Kidney glomerular epithelial cell (primary cell): ENCODE results near the gene HOXA3.

ENCODE experiments used
- DNase-seq: peaks from one replicate; lab custom pipeline; 2025; lab: John Stamatoyannopoulos, UW

HOXA3 gene

DNA sequence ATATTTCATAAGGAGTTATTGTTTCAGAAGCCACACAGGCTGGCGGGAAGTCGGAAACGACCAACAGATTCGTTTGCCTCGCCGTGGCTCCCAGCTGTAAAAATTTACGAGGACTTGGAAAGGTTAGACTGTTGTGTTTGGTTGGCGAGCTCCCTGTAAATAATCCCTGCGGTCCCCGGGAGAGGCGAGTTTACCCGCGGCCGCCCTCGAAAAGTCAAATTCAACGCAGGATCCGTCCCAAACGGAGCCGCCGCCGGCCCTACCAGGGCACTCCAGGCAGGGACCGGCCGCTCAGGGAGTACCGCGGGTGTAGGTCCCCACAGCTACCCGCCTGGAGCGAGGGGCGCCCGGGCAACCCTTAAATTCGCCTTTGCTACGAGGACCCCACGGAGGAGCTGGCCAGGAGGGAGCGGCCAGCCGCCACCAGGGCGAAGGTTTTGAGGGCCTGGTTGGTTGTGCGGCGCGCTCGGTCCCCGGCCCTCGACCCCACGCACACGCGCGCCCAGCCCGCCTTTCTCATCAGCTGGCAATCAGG lies 13.7 kb upstream of the HOXA3 start:
- DNase-seq, result no peak

- DNase-seq, result no peak
These were observed 13.0 kb upstream of the HOXA3 start, which contains the start of gene HOXA9 for GRCh38 chr7:27165089-27165995. Gene HOXA9, minus strand, starts transcription at chr7:27165537. Its CDS starts 80 bp downstream, at chr7:27165457.

DNA sequence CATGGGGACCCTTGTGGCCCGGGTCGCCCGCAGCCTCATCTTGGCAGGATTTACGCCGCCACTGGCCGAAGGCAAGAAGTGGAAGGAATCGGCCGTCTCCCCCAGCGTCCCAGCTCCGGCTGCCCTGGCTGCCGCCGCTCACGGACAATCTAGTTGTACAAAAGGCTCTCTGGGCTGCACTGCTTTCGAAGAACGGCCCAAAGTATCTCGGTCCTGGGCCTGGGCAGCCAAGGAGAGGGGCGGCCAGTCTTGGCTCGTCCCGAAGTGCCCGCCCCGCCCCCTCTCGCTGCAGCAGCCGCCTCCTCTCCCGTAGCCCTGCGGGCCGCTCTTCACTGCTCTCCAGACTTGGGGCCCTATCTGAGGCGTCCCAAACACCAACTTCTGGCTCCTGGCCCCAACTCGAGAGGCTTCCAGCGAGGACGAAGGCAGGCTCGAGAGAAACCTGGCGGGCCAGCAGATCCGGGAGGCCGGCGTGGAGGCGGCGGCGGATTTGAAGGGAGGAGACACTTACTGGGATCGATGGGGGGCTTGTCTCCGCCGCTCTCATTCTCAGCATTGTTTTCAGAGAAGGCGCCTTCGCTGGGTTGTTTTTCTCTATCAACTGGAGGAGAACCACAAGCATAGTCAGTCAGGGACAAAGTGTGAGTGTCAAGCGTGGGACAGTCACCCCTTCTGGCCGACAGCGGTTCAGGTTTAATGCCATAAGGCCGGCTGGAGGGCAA lies 12.1 kb upstream of the HOXA3 start:
- DNase-seq, result no peak

DNA sequence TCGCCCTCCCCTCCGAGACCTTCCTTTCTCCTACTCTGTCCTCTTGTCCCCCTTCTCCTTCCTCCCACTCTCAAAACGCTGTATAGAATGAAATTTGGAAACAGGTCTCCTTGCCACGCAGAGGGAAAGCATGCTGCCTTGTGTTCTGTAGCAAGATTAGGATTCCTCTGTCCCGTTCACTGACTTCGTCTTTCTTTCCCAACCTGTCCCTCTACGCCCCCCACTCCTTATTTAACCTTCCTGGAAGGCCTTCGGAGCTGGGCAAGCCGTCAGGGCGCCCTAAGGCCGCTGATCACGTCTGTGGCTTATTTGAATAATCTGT lies 11.6 kb upstream of the HOXA3 start:
- DNase-seq, result no peak

DNA sequence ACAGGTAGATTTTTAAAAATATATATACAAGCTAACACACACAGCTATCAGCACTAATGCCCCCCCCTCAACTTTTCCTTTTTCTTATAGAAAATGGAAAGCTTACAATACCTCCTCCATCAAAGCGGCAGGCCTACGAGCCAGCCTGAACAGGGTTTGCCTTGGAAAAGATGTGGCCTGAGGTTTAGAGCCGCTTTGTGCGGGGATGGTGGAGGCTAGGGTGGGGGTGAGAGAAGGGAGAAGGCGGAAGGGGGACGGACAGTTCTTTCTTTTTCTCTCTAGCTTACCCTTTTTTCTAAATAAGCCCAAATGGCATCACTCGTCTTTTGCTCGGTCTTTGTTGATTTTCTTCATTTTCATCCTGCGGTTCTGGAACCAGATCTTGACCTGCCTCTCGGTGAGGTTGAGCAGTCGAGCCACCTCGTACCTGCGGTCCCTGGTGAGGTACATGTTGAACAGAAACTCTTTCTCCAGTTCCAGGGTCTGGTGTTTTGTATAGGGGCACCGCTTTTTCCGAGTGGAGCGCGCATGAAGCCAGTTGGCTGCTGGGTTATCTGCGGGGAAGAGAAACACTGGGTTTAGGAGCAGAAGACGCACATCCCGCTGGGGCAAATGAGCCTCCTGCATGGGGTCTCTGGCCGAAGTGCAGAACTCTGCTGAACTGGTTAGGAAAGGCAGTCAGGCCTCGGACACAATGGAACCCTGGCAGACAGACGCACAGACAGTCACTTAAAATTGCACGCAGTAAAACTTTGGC lies 11.1 kb upstream of the HOXA3 start:
- no peak for DNase-seq

DNA sequence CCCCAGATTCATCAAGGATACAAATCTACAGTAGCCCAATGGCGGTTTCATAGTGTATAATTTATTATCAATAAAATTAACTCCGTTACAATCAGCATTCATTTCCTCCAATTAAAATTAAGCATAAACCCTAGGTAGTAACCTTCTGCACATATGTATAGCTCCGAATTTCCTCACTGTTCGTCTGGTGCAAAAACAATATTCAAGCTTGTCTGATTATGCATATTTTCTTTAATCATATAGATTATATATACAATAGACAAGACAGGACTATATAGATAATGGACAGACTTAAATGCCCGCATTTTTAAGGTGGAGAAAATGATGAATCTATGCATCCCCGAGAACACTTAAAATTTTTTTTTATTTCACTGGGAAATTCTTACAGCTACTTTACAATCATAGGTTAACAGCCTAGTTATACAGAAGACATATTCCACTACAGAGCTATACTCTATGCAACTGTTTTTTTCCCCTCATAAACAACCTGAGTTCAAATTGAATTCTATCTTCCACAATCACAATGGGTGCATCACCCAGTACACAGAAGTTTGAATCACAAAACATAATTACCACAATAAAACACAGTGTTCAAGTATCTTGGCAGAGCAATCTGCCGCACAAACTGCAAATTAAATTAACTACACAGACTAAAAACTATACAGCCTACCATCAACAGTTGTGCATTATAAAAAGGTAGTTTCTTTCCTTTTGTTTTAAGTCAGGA lies 10.3 kb upstream of the HOXA3 start:
- DNase-seq, result no peak

DNA sequence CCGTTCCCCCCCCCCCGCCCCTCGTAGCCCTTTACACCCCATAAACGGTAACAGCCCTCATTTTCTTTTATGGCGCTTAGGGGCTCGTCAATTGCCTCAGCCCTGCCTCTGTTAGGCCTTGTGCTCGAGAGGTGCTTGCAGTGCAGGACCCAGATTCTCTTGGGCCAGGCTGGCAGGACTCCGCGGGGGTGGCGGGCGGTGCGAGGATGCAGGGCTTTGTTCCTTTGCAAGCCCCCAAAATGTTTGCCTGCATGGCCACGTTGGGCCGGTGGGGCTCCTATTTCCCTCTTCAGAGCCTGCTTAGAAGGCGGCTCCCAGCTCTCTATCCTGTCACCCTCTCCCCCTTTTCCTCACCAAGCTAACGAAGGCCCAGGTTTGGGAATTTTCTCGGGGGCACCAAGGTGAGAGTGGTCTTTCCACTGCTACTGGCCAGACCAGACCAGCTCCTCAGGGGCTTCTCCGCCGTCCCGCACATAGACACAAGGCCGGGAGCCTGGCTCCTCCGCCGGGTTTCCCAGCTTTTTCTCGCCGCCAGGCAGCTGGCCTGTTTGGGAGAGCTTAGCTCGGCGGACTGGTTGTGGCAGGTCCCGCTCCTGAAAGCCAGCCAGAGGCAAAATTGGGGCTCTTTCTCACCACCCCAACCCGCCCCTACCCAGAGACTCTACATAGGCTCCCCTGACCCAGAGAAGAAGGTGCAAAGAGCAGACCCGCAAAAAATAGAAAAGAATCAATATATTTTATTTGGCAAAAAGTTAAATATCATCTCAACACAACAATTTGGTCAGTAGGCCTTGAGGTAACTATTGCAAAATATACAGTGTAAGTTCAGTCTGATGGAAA lies 9.6 kb upstream of the HOXA3 start:
- DNase-seq, result no peak

DNA sequence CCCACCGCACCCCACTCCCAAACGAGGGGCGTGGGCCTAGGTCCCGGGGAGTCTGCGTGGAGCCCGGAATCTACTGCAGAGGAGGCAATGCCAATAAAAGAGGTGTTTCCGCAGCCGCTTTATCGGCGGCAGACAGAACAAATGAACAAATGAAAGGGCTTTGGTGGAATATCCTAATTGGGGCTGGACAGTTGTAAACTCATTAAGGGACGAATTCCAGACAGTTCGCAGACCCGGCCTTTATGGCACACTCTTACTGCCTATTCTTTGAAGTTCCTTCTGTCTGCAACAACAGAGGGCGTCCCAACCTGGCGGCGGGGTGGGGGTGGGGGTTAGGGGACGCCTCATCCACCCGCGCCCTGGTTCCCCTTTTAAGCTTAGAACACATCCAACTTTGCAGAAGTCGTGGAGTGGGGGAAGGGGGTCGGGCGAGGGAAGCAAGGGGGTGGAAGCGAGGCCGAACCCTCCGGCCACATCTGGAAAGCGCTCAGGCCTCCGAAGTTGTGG lies 8.9 kb upstream of the HOXA3 start:
- no peak for DNase-seq

- DNase-seq, result no peak
These were observed 8.3 kb upstream of the HOXA3 start for GRCh38 chr7:27160546-27161213.

DNA sequence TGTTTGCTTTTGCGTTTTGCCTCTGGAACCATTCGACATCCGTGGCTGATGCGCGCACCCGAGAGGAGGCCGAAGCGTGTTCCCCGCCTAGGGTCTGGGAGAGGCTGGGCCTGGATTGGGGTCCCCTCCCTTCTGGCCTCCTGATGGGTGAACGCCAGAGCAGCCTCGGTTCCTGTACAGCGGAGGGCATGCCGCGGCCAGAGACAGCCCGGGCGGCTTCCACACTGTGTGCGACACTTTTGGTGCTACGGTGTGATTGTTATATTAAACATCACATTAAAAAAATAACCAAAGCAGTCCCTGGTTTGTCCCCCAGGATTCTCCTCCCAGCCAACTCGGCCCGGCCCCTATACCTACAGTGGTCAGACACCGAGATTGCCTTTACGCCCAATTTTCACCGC lies 7.8 kb upstream of the HOXA3 start:
- no peak for DNase-seq

- no peak for DNase-seq
These were observed 7.1 kb upstream of the HOXA3 start for GRCh38 chr7:27159266-27160144.

- DNase-seq, result no peak
These were observed 6.3 kb upstream of the HOXA3 start for GRCh38 chr7:27158436-27159265.

DNA sequence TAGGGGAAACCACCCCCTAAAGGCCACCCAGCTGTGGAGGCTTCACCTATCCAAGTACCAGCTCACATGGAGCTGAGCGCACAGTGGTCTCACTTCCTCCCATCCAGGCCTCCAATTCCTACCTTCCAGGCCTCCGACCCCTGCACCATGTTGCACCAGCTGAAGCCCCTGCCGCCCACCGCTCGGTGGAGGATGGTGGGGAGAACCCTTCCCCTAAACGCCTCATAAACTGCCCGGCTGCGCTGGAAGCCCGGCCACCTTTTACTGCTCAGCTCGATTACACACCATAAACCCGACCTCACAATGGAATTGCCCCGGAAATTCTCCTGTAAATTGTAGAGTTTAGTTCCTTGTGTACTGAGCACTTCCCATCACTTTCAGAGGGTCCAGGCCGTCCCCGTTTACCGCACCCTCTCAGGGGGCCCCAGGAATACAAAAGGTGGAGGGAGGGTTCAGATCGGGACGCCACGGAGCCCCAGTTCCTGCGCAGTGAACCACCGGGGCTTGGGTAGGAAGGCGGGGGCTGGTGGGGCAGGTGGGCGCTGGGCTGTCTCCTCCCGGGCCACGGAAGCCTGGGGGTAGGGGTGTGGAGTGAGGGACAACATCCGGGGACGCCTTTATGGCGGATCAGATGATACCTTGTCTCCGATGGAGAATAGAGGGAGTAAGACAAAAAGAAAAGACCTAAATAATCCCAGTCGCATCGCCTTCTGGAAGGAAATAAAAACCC lies 5.5 kb upstream of the HOXA3 start:
- DNase-seq, result no peak

DNA sequence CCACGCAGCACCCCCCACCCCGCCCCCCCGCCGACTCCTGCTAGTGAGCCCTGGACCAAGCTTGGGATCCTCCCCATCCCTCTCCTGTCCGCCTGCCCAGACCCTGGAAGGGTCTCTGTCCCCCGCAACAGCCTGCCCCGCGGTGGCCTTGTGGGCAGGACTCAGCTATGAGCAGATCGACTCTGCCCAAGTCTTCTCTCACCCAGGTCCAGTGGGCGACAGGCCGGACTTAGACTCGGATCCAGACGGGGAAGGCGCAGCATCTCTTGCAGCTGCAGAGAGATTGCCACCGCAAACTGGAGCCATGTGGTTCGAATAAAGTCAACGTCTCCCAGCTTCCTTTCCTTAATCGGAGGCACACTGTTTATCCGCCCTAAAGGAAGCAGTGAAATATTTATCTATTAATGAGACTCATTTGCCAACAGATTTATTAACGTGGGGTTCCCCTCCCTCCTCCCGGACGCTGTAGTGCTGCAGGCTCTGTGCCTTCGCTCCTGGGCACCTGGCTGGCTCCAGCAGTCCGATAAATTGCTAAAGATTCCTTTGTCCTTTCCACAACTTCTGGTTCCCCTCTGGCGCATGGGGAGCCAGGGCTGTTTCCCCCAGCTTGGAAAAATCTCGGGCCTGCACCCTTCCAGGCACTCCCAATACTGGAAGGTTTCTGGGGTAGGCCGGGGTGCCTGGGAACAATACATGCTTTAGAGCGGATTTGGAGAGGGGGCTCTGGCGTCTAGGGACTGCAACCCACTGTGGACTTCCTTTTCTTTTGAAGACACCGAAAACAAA lies 4.7 kb upstream of the HOXA3 start:
- DNase-seq, result no peak

DNA sequence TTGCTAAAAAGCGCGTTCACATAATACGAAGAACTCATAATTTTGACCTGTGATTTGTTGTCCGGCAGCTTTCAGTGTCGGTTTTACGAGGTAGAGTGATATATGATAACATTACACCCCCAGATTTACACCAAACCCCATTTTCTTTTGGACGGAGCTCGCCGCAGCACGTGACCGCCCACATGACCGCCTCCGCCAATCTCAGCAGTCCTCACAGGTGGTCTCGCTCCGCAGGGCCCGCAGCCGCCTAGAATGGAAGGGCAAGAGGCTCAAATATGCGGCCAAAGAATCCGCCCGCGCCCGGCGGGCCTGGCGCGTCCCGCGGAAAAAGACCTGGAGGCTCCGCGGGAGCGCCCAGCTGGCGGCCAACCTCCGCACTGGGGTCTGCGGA lies 4.1 kb upstream of the HOXA3 start, which contains the start of gene HOXA7:
TSS of gene HOXA7 (minus strand) at position 168 of the 391 bp plus-strand sequence. CDS start at position 38, 130 bp downstream.
- no peak for DNase-seq

GRCh38 chr7:27155816-27156507 lies 3.6 kb upstream of the HOXA3 start:
- DNase-seq, result no peak
